NT2/D1 (cell line): Measurements from ENCODE around the gene FNDC3B.

Experiments used
- DNase-seq: peaks from one replicate; pipeline ENCODE4 v3.0.0-alpha.2; 2011; ENCODE audit warnings: low read depth, low spot score
- H3K27me3 ChIP-seq: 2 replicates; pipeline ENCODE4 v1.6.0; 2011; ENCODE audit warnings: mild to moderate bottlenecking; ENCODE audit not compliant: insufficient read length, insufficient read depth
- H3K36me3 ChIP-seq: 2 replicates; pipeline ENCODE4 v1.6.1; 2011; ENCODE audit warnings: mild to moderate bottlenecking, low read length, mixed read lengths; ENCODE audit not compliant: insufficient read depth, insufficient read length
- H3K4me1 ChIP-seq: 2 replicates; pipeline ENCODE4 v1.5.1; 2011; ENCODE audit not compliant: insufficient read depth, insufficient read length
- H3K4me3 ChIP-seq: 2 replicates; pipeline ENCODE4 v1.5.1; 2011; ENCODE audit warnings: low read depth; ENCODE audit not compliant: insufficient read length
- H3K9ac ChIP-seq: 2 replicates; pipeline ENCODE4 v1.6.0; 2011; ENCODE audit warnings: low read depth; ENCODE audit not compliant: insufficient read length
- H3K9me3 ChIP-seq: 2 replicates; pipeline ENCODE4 v1.5.1; 2011; ENCODE audit warnings: mild to moderate bottlenecking, low read length; ENCODE audit not compliant: insufficient read depth
- SUZ12 ChIP-seq: IDR thresholded peaks from 2 replicates; pipeline ENCODE4 v1.6.1; 2011; ENCODE audit not compliant: insufficient read length, insufficient read depth; ENCODE audit errors: extremely low read depth
- YY1 ChIP-seq: IDR thresholded peaks from 2 replicates; pipeline ENCODE4 v1.6.1; 2011; ENCODE audit not compliant: insufficient read length, insufficient read depth
- ZNF274 ChIP-seq: IDR thresholded peaks from 2 replicates; pipeline ENCODE4 v1.6.1; 2011; ENCODE audit warnings: mild to moderate bottlenecking, low read depth, low read length

Gene FNDC3B

GRCh38 chr3:172315401-172316091 is 276.2 kb downstream of the FNDC3B start:
- TF ChIP-seq SUZ12 (no peak), ZNF274 (no peak), YY1 (no peak)
- Histone ChIP-seq H3K9me3 (no peaks in the 10 kb centered on the region), H3K9ac (no peak overlapping the region), H3K36me3 (peaks cover 45% of the 10 kb centered on the region), H3K4me1 (no peaks in the 10 kb centered on the region), H3K27me3 (no peaks in the 10 kb centered on the region), H3K4me3 (no peak overlapping the region)
- DNase-seq = peak; percentile 11

- Histone ChIP-seq H3K36me3 (peaks cover 37% of the 10 kb centered on the region), H3K27me3 (no peaks in the 10 kb centered on the region), H3K4me1 (no peaks in the 10 kb centered on the region), H3K9ac (no peak overlapping the region), H3K4me3 (no peak overlapping the region), H3K9me3 (no peaks in the 10 kb centered on the region)
- TF ChIP-seq YY1 (no peak), ZNF274 (no peak), SUZ12 (no peak)
- DNase-seq = no peak
Observed at GRCh38 chr3:172316758-172317157, 277.4 kb downstream of the FNDC3B start.

GRCh38 chr3:172317481-172317880 is 278.1 kb downstream of the FNDC3B start:
- Histone ChIP-seq H3K27me3 (no peaks in the 10 kb centered on the region), H3K36me3 (peaks cover 36% of the 10 kb centered on the region), H3K9ac (no peak overlapping the region), H3K9me3 (no peaks in the 10 kb centered on the region), H3K4me3 (no peak overlapping the region), H3K4me1 (no peaks in the 10 kb centered on the region)
- DNase-seq = no peak
- no peak for TF ChIP-seq YY1
- no peak for TF ChIP-seq SUZ12
- TF ChIP-seq ZNF274 = no peak

DNA sequence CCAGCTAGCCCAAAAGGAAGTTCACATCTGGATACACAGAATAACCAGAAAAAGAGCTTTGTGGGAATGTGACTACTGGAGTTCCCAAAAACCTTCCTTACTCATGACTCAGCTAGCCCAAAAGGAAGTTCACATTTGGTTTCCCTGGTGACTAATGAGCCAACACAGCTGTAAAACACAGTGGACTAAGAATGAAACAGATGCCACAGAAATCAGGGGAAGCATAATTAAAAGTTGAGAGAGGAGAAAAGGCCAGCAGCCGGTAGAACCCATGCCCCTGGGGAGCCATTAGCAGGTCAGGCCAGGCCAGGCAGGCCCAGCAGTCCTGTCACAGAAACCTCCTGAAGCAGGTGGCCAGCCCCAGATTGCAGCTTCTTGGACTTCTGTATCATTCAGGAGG is 278.6 kb downstream of the FNDC3B start:
- peak; percentile 9 for DNase-seq
- peaks cover 34% of the 10 kb centered on the region for H3K36me3 ChIP-seq

GRCh38 chr3:172319595-172319994 is 280.2 kb downstream of the FNDC3B start:
- TF ChIP-seq SUZ12 (no peak), YY1 (no peak)
- Histone ChIP-seq H3K36me3 (peaks cover 41% of the 10 kb centered on the region), H3K9ac (no peak overlapping the region), H3K9me3 (no peaks in the 10 kb centered on the region), H3K27me3 (no peaks in the 10 kb centered on the region), H3K4me3 (no peak overlapping the region), H3K4me1 (no peaks in the 10 kb centered on the region)
- no peak for DNase-seq

More for the DNA sequence above, 278.6 kb downstream of the FNDC3B start:
- no peak for TF ChIP-seq SUZ12
- no peak for TF ChIP-seq ZNF274
- no peak for TF ChIP-seq YY1
- Histone ChIP-seq H3K4me1 (no peaks in the 10 kb centered on the region), H3K4me3 (no peak overlapping the region), H3K9ac (no peak overlapping the region), H3K9me3 (no peaks in the 10 kb centered on the region), H3K27me3 (no peaks in the 10 kb centered on the region)

- H3K4me1 ChIP-seq = no peaks in the 10 kb centered on the region
- no peak overlapping the region for H3K4me3 ChIP-seq
- DNase-seq = no peak
- no peaks in the 10 kb centered on the region for H3K27me3 ChIP-seq
- no peaks in the 10 kb centered on the region for H3K9me3 ChIP-seq
- H3K36me3 ChIP-seq = peaks cover 49% of the 10 kb centered on the region
- H3K9ac ChIP-seq = no peak overlapping the region
- TF ChIP-seq YY1 (no peak), SUZ12 (no peak), ZNF274 (no peak)
Observed at GRCh38 chr3:172320468-172320867, 281.1 kb downstream of the FNDC3B start.

DNA sequence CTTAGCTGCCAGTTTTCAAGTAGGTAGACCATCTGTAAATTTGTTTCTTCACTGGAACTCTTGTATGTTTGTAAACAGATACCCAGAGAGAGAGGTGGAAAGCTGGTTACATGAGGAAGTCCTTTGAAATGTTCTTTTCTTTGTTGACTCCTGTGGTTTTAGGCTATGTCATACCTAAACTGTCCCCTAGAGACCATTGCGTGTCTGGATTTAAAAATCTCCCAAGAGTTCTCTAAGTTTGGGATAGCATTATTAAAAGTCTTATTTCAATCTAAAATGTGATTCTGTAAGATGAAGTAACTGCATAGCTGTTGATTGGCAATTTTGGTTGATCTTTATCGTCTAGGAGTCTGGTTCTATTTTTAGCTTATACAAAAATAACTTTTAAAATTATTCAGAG is 281.7 kb downstream of the FNDC3B start:
- H3K9ac ChIP-seq = no peak overlapping the region
- H3K36me3 ChIP-seq = peaks cover 51% of the 10 kb centered on the region
- H3K9me3 ChIP-seq = no peaks in the 10 kb centered on the region
- H3K4me3 ChIP-seq = no peak overlapping the region
- no peak for DNase-seq
- H3K4me1 ChIP-seq = no peaks in the 10 kb centered on the region
- no peaks in the 10 kb centered on the region for H3K27me3 ChIP-seq
- TF ChIP-seq ZNF274 = no peak
- TF ChIP-seq SUZ12 = no peak
- TF ChIP-seq YY1 = no peak

GRCh38 chr3:172323894-172324610 is 284.7 kb downstream of the FNDC3B start:
- DNase-seq = no peak
- Histone ChIP-seq H3K4me3 (no peak overlapping the region), H3K4me1 (peaks cover 2% of the 10 kb centered on the region), H3K27me3 (no peaks in the 10 kb centered on the region), H3K9me3 (no peaks in the 10 kb centered on the region), H3K9ac (no peak overlapping the region), H3K36me3 (peaks cover 54% of the 10 kb centered on the region)
- TF ChIP-seq SUZ12 (no peak), YY1 (no peak), ZNF274 (no peak)
